Lower leg skin (tissue), 3 donors: Measurements from ENCODE around the gene PRKX.

Experiments used
- CTCF ChIP-seq, 3 donors: fragments of 450-650 bp; IDR thresholded peaks; one replicate each; pipeline ENCODE4 v1.5.1; 2016; ENCODE audit warnings: antibody characterized with exemption in 3 of 3, mild to moderate bottlenecking in 3 of 3, moderate library complexity in 2 of 3
- POLR2A ChIP-seq, 2 donors: fragments of 450-650 bp; IDR thresholded peaks; one replicate each; pipeline ENCODE4 v1.6.1; 2016 to 2017; ENCODE audit warnings: antibody characterized with exemption in 2 of 2, mild to moderate bottlenecking in 1 of 2, moderate library complexity in 1 of 2

DNA sequence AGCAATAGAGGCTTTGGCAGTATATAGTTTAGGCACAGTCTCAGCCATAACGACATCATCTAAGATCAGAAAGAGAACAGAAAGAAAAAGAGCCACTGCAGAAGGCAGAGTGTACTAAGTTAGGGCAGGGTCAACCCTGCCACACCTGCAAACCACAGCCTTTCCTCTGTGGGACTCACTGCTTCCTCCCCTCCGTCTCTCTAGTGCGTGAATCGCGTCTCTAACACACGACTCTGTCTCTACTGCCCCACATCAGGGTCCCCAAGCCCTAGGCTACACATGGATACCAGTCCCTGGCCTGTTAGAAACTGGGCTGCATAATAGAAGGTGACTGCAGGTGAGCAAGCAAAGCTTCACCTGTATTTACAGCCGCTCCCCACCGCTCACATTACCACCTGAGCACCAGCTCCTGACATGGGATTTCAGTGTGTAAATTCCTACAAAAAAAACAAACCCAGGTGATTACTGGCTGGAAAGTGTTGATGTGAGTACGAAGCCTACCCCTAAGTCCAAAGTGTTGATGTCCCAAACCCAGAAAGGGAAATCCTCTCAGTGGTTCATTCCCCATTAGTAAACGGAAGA, 128.9 kb downstream of the PRKX start:
- TF ChIP-seq CTCF (IDR thresholded peaks at IDR 0.05): no peak
- TF ChIP-seq POLR2A (IDR thresholded peaks at IDR 0.05): no peak
